GM23248 (cell line): Measurements from ENCODE around the gene HSF4. TPM values are rescaled to one million over a fixed set of nuclear protein-coding genes. Genes with fewer than 3 reads are reported as not detected.
"Not testable (repeated sequence)": the region's sequence is repeated elsewhere in the genome, so short reads cannot be mapped to it uniquely, and the experiment has no call there.

Experiments
- DNase-seq: peaks from one replicate; pipeline ENCODE4 v3.0.0-alpha.2; 2015
- H2AFZ ChIP-seq: fragments of 200-600 bp; sonication (generic); 2 replicates; pipeline ENCODE4 v1.6.1; 2016; ENCODE audit warnings: antibody characterized with exemption
- H3F3A ChIP-seq: fragments of 200-600 bp; sonication (generic); 2 replicates; pipeline ENCODE4 v1.6.1; 2016; ENCODE audit warnings: mild to moderate bottlenecking, antibody characterized with exemption, mixed run types; ENCODE audit not compliant: insufficient read depth
- H3K27ac ChIP-seq: fragments of 200-600 bp; sonication (generic); 2 replicates; pipeline ENCODE4 v1.5.1; 2016; ENCODE audit warnings: mild to moderate bottlenecking
- H3K27me3 ChIP-seq: fragments of 200-600 bp; sonication (generic); replicated peaks from 2 replicates; pipeline ENCODE4 v1.6.1; 2016; ENCODE audit warnings: mild to moderate bottlenecking; ENCODE audit not compliant: insufficient read depth
- H3K36me3 ChIP-seq: fragments of 200-600 bp; sonication (generic); 2 replicates; pipeline ENCODE4 v1.6.1; 2016; ENCODE audit warnings: low read depth, mild to moderate bottlenecking
- H3K4me1 ChIP-seq: fragments of 200-600 bp; sonication (generic); 2 replicates; pipeline ENCODE4 v1.6.1; 2016; ENCODE audit warnings: mild to moderate bottlenecking; ENCODE audit not compliant: insufficient read depth
- H3K4me2 ChIP-seq: fragments of 200-600 bp; sonication (generic); one replicate; pipeline ENCODE4 v1.6.1; 2016; ENCODE audit warnings: mild to moderate bottlenecking; ENCODE audit not compliant: unreplicated experiment
- H3K4me3 ChIP-seq: fragments of 200-600 bp; sonication (generic); 2 replicates; pipeline ENCODE4 v1.5.1; 2016; ENCODE audit warnings: mild to moderate bottlenecking
- H3K79me2 ChIP-seq: fragments of 200-600 bp; sonication (generic); 2 replicates; pipeline ENCODE4 v1.6.1; 2016; ENCODE audit warnings: mild to moderate bottlenecking; ENCODE audit not compliant: insufficient read depth
- H3K9ac ChIP-seq: fragments of 200-600 bp; sonication (generic); 2 replicates; pipeline ENCODE4 v1.6.1; 2016; ENCODE audit warnings: mild to moderate bottlenecking
- H3K9me2 ChIP-seq: fragments of 200-600 bp; sonication (generic); 2 replicates; pipeline ENCODE4 v1.6.1; 2016; ENCODE audit warnings: mixed run types, mild to moderate bottlenecking, moderate library complexity; ENCODE audit not compliant: insufficient read depth
- H3K9me3 ChIP-seq: fragments of 200-600 bp; sonication (generic); one replicate; pipeline ENCODE4 v1.6.1; 2017; ENCODE audit warnings: low read depth
- H4K20me1 ChIP-seq: fragments of 200-600 bp; sonication (generic); 2 replicates; pipeline ENCODE4 v1.6.0; 2016; ENCODE audit not compliant: insufficient read depth
- EZH2 ChIP-seq: fragments of 200-600 bp; sonication (generic); IDR thresholded peaks from 2 replicates; pipeline ENCODE4 v1.6.1; 2018; ENCODE audit warnings: antibody characterized with exemption, mild to moderate bottlenecking; ENCODE audit not compliant: insufficient read depth, poor library complexity, severe bottlenecking
- EZH2phosphoT487 ChIP-seq: fragments of 200-600 bp; sonication (generic); IDR thresholded peaks from 2 replicates; pipeline ENCODE4 v1.6.1; 2018; ENCODE audit warnings: antibody characterized with exemption, moderate library complexity, mild to moderate bottlenecking, low read depth; ENCODE audit not compliant: insufficient read depth
- WGBS, 2 experiments: methylation state at CpG; one replicate each; pipeline ENCODE4 v1.1.6; 2015 to 2017; ENCODE audit warnings: low lambda C conversion rate in 2 of 2, low coverage in 1 of 2; ENCODE audit errors: missing lambda C conversion rate in 2 of 2; 5-methylcytosine and 5-hydroxymethylcytosine counted together
- in situ Hi-C: fragments of 300-500 bp; cut with MboI; formaldehyde crosslinking; loops from 2 replicates; pipeline ENCODE4 v1.15.0; 2020
- polyA plus RNA-seq: library from polyadenylated mRNA; unstranded; fragments of >200 nt; fragmentation: Nextera tagmentation; extraction: Ambion mirVana; gene quantifications from 2 replicates; pipeline ENCODE4 v1.2.1, GENCODE V29; 2016
- total RNA-seq: library from RNA; depleted of rRNA; stranded (reverse); fragments of >200 nt; shearing (Covaris generic); gene quantifications from 2 replicates; pipeline ENCODE4 v1.2.3, GENCODE V29; 2014

Gene HSF4
- total and polyA plus RNA-seq, 2 experiments from 2014 or later: 3.0 to 10.8 TPM

DNA sequence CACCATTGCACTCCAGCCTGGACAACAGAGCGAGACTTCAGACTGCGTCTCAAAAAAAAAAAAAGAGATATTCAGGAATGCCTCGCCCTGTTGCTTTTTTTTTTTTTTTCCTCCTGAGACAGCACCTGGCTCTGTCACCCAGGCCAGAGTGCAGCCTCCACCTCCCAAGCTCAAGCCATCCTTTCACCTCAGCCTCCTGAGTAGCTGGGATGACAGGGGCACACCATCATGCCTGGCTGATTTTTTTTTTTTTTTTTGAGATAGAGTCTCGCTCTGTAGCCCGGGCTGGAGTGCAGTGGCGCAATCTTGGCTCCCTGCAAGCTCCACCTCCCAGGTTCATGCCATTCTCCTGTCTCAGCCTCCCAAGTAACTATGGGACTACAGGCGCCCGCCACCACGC lies 46.8 kb upstream of the HSF4 start:
- H3K4me2 ChIP-seq: no peak overlapping the region
- TF ChIP-seq EZH2 (no peak), EZH2phosphoT487 (no peak)
- peaks cover 15% of the 10 kb centered on the region for H3K4me1 ChIP-seq
- H2AFZ ChIP-seq: no peak overlapping the region
- no peak overlapping the region for H3K27ac ChIP-seq
- WGBS, 2 experiments: 93% methylated on average over 9 of the region's 9 CpGs
- peaks cover 70% of the 10 kb centered on the region for H3K79me2 ChIP-seq
- no peaks in the 10 kb centered on the region; the same call in 1 of the 2 replicates for H4K20me1 ChIP-seq
- H3K27me3 ChIP-seq: no peaks in the 10 kb centered on the region
- 0 out of 2 replicates have a peak, but pooled peaks cover 11% of the 10 kb centered on the region for H3K36me3 ChIP-seq
- DNase-seq: no peak
- in situ Hi-C loops: no loop called here
- H3F3A ChIP-seq: peaks cover 32% of the 10 kb centered on the region
- H3K9ac ChIP-seq: no peak overlapping the region
- H3K9me2 ChIP-seq: no peaks in the 10 kb centered on the region
- no peak overlapping the region for H3K4me3 ChIP-seq
- no peaks in the 10 kb centered on the region for H3K9me3 ChIP-seq

DNA sequence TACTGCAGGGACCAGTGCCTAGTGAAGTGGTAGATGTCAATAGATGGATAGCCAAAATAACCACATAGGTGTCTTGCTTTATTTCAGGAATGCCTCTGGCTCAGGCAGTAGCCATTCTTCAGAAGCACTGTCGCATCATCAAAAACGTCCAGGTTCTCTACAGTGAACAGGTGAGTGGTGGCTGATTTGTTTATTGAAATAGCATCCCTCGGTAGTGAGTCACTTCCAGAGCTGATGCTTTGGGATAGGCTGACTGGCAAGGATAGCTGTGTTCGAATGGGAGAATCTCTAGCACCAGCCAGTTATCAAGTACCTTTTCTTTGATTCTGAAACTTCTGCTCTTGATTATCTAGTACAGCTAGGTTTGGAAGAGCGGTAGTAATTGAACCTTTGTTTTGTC lies 44.5 kb upstream of the HSF4 start:
- TF ChIP-seq EZH2phosphoT487: no peak
- TF ChIP-seq EZH2: no peak
- no peak for DNase-seq
- peaks cover 25% of the 10 kb centered on the region for H3F3A ChIP-seq
- H4K20me1 ChIP-seq: no peaks in the 10 kb centered on the region; the same call in 1 of the 2 replicates
- no peaks in the 10 kb centered on the region for H3K9me3 ChIP-seq
- H3K4me1 ChIP-seq: peaks cover 13% of the 10 kb centered on the region
- H3K9me2 ChIP-seq: no peaks in the 10 kb centered on the region
- H3K4me3 ChIP-seq: no peak overlapping the region
- 83 to 84% methylated on average over 5 of the region's 5 CpGs for WGBS, 2 experiments
- H2AFZ ChIP-seq: no peak overlapping the region
- no peaks in the 10 kb centered on the region for H3K27me3 ChIP-seq
- H3K36me3 ChIP-seq: 0 out of 2 replicates have a peak, but pooled peaks cover 11% of the 10 kb centered on the region
- H3K4me2 ChIP-seq: no peak overlapping the region
- no peak overlapping the region for H3K9ac ChIP-seq
- in situ Hi-C loops: no loop called here
- peaks cover 54% of the 10 kb centered on the region for H3K79me2 ChIP-seq
- no peak overlapping the region for H3K27ac ChIP-seq

DNA sequence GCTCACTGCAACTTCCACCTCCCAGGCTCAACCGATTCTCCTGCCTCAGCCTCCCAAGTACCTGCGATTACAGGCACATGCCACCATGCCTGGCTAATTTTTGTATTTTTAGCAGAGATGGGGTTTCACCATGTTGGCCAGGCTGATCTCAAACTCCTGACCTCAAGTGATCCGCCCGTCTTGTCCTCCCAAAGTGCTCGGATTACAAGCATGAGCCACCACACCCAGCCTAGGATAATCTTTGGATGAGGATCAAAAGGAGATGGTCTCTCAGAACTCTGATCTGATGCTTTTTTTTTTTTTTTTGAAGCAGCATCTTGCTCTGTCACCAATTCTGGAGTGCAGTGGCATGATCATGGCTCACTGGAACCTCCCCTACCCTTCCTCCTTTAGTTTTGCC lies 41.7 kb upstream of the HSF4 start:
- H3K4me2 ChIP-seq, H3K9me3 ChIP-seq, in situ Hi-C loops, H3K9ac ChIP-seq, H2AFZ ChIP-seq, H3K4me3 ChIP-seq, H3K4me1 ChIP-seq, H4K20me1 ChIP-seq, H3F3A ChIP-seq, H3K27ac ChIP-seq, H3K9me2 ChIP-seq, DNase-seq, H3K27me3 ChIP-seq: not testable (repeated sequence)
- H3K36me3 ChIP-seq: 0 out of 2 replicates have a peak, but pooled peaks cover 11% of the 10 kb centered on the region
- 93 to 95% methylated on average over 5 of the region's 5 CpGs for WGBS, 2 experiments
- peaks cover 29% of the 10 kb centered on the region for H3K79me2 ChIP-seq

DNA sequence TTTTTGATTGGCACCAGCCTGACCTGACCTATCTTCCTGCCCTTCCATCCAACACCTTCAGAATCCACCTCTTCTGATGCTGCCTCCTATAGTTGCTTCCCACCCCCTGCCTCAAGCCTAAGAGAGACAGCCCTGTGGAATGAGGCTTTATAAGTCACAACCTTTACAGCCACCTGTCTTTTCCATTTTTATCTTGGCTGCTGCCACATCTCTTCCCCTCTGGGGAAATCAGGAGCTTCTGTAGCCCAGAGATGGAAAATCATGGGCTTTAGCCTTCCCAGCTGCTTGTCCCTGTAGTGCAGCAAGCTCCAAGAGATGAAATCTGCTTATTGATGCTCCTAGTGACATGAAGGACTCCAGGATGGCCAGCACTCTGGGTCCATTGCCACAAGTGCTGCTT lies 36.1 kb upstream of the HSF4 start:
- H4K20me1 ChIP-seq: no peaks in the 10 kb centered on the region
- no peaks in the 10 kb centered on the region for H3K9me2 ChIP-seq
- in situ Hi-C loops: no loop called here
- no peaks in the 10 kb centered on the region for H3K27me3 ChIP-seq
- no peak overlapping the region for H3K4me2 ChIP-seq
- no peak overlapping the region for H3K27ac ChIP-seq
- H2AFZ ChIP-seq: no peak overlapping the region
- no peak for TF ChIP-seq EZH2phosphoT487
- no peak for TF ChIP-seq EZH2
- H3K36me3 ChIP-seq: peaks cover 18% of the 10 kb centered on the region; the same call in 1 of the 2 replicates
- no peak overlapping the region for H3K4me3 ChIP-seq
- no peaks in the 10 kb centered on the region for H3K9me3 ChIP-seq
- no peak overlapping the region for H3K9ac ChIP-seq
- no peaks in the 10 kb centered on the region for H3F3A ChIP-seq
- no peaks in the 10 kb centered on the region for H3K4me1 ChIP-seq
- H3K79me2 ChIP-seq: peaks cover 3% of the 10 kb centered on the region
- DNase-seq: no peak

DNA sequence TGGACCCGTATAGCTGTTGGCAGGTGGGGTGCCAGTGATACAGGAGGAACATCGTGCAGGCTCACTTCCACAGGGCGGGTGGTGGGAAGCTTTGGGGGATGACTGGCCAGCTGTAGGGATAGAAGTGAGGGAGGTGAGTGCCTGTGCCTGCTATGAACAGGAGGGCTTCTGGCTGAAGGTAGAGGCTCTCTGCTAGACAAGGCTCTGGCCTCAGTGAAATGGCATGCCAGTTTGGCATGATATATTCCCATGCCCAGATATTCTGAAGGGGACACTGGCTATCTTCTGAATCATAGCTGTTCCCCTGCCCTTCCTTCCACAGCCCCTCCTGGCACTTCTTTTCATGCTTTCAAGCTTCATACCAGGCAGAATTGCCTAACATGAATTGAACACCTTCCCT lies 35.7 kb upstream of the HSF4 start:
- H3K79me2 ChIP-seq: no peaks in the 10 kb centered on the region; the same call in 1 of the 2 replicates

More for the DNA sequence above, 35.7 kb upstream of the HSF4 start:
- Histone ChIP-seq H3K9me2 (no peaks in the 10 kb centered on the region), H3K4me1 (no peaks in the 10 kb centered on the region), H3K9me3 (no peaks in the 10 kb centered on the region), H4K20me1 (no peaks in the 10 kb centered on the region), H2AFZ (no peak overlapping the region), H3K4me2 (no peak overlapping the region), H3K27ac (no peak overlapping the region), H3K9ac (no peak overlapping the region), H3K27me3 (no peaks in the 10 kb centered on the region), H3F3A (no peaks in the 10 kb centered on the region), H3K36me3 (peaks cover 18% of the 10 kb centered on the region; the same call in 1 of the 2 replicates), H3K4me3 (no peak overlapping the region)
- DNase-seq: no peak
- TF ChIP-seq EZH2 (no peak), EZH2phosphoT487 (no peak)
- in situ Hi-C loops: no loop called here
- WGBS, 2 experiments: 97 to 100% methylated on average over 3 of the region's 3 CpGs
